WTC11 (cell line): ENCODE results near the gene PRKAR1B. TPM values are rescaled to one million over a fixed set of nuclear protein-coding genes. Genes with fewer than 3 reads are reported as not detected.

ENCODE experiments used
- ATAC-seq: fragments of 200-7000 bp; cut with Tn5 transposase; 2 replicates; pipeline ENCODE4 v1.10.0; 2021; ENCODE audit warnings: mild to moderate bottlenecking, moderate library complexity
- CTCF ChIA-PET: fragments of 300-600 bp; sonication (Branson Sonifier 250); formaldehyde crosslinking; loops from one replicate; lab custom pipeline; 2021; ENCODE audit warnings: antibody characterized with exemption; lab: Charles Lee
- POLR2A ChIA-PET: fragments of 350-600 bp; sonication (Branson Sonifier 250); formaldehyde crosslinking; loops from one replicate; lab custom pipeline; 2021; ENCODE audit warnings: antibody characterized with exemption; lab: Charles Lee
- DNase-seq: peaks from one replicate; pipeline ENCODE4 v3.0.0; 2021; ENCODE audit warnings: low spot score
- H3K27ac Mint-ChIP-seq: 2 replicates; pipeline ENCODE4 v1.8.0; 2021; ENCODE audit warnings: mixed read lengths
- H3K27me3 Mint-ChIP-seq: 2 replicates; pipeline ENCODE4 v1.8.0; 2021; ENCODE audit warnings: low read depth, mild to moderate bottlenecking, moderate library complexity, mixed read lengths
- H3K36me3 Mint-ChIP-seq: 2 replicates; pipeline ENCODE4 v1.8.0; 2021; ENCODE audit warnings: mixed read lengths
- H3K4me1 Mint-ChIP-seq: 2 replicates; pipeline ENCODE4 v1.8.0; 2022; ENCODE audit warnings: mixed read lengths
- H3K4me3 Mint-ChIP-seq: 2 replicates; pipeline ENCODE4 v1.8.0; 2021; ENCODE audit warnings: mild to moderate bottlenecking, moderate library complexity, mixed read lengths
- H3K9me3 Mint-ChIP-seq: 2 replicates; pipeline ENCODE4 v1.8.0; 2021; ENCODE audit warnings: mixed read lengths
- CBFB ChIP-seq: sonication (generic); formaldehyde crosslinking; IDR thresholded peaks from 2 replicates; pipeline ENCODE4 v1.8.1; 2022; ENCODE audit warnings: mild to moderate bottlenecking, low read depth, missing genetic modification reagents
- EMX1 ChIP-seq: fragments of 250-450 bp; sonication (Bioruptor Pico); IDR thresholded peaks from 2 replicates; pipeline ENCODE4 v1.8.0; 2021; ENCODE audit warnings: mild to moderate bottlenecking
- HMGA2 ChIP-seq: fragments of 250-450 bp; sonication (Bioruptor Pico); IDR thresholded peaks from 2 replicates; pipeline ENCODE4 v1.4.0; 2021; ENCODE audit warnings: mild to moderate bottlenecking, moderate library complexity
- NFYB ChIP-seq: sonication (generic); formaldehyde crosslinking; conservative IDR thresholded peaks from 2 replicates; pipeline ENCODE4 v1.8.0; 2022; ENCODE audit warnings: low read depth, missing genetic modification reagents
- NR1H2 ChIP-seq: sonication (generic); formaldehyde crosslinking; IDR thresholded peaks from 2 replicates; pipeline ENCODE4 v1.9.0; 2021; ENCODE audit warnings: mild to moderate bottlenecking, moderate library complexity, missing genetic modification reagents
- TP53 ChIP-seq: sonication (generic); formaldehyde crosslinking; IDR thresholded peaks from 2 replicates; pipeline ENCODE4 v1.8.1; 2023; ENCODE audit warnings: mild to moderate bottlenecking, missing genetic modification reagents
- ZBTB21 ChIP-seq: sonication (generic); formaldehyde crosslinking; IDR thresholded peaks from 2 replicates; pipeline ENCODE4 v1.8.1; 2023; ENCODE audit warnings: mild to moderate bottlenecking, missing genetic modification reagents, borderline replicate concordance
- ZNF232 ChIP-seq: sonication (generic); formaldehyde crosslinking; IDR thresholded peaks from 2 replicates; pipeline ENCODE4 v1.8.0; 2022; ENCODE audit warnings: mild to moderate bottlenecking, missing genetic modification reagents
- ZNF263 ChIP-seq: sonication (generic); formaldehyde crosslinking; IDR thresholded peaks from 2 replicates; pipeline ENCODE4 v1.8.1; 2022; ENCODE audit warnings: low read depth, mild to moderate bottlenecking, moderate library complexity, missing genetic modification reagents
- total RNA-seq: library from RNA; stranded (reverse); gene quantifications from 3 replicates; pipeline ENCODE4 v1.2.3, GENCODE V29; 2021
- TF ChIP-seq, protein P1 (sequence below): sonication (generic); formaldehyde crosslinking; IDR thresholded peaks from 2 replicates; pipeline ENCODE4 v1.8.1; 2022; ENCODE audit warnings: mild to moderate bottlenecking, missing genetic modification reagents, moderate library complexity, borderline replicate concordance
- TF ChIP-seq, protein P2 (sequence below): fragments of 200-600 bp; IDR thresholded peaks from 2 replicates; pipeline ENCODE4 v1.8.0; 2022; ENCODE audit warnings: antibody characterized with exemption
- TF ChIP-seq, protein P3 (sequence below): sonication (generic); formaldehyde crosslinking; conservative IDR thresholded peaks from 2 replicates; pipeline ENCODE4 v1.8.1; 2022; ENCODE audit warnings: mild to moderate bottlenecking, missing genetic modification reagents

Gene PRKAR1B
- total RNA-seq, 1 experiment from 2014 or later = 43.6 TPM

DNA sequence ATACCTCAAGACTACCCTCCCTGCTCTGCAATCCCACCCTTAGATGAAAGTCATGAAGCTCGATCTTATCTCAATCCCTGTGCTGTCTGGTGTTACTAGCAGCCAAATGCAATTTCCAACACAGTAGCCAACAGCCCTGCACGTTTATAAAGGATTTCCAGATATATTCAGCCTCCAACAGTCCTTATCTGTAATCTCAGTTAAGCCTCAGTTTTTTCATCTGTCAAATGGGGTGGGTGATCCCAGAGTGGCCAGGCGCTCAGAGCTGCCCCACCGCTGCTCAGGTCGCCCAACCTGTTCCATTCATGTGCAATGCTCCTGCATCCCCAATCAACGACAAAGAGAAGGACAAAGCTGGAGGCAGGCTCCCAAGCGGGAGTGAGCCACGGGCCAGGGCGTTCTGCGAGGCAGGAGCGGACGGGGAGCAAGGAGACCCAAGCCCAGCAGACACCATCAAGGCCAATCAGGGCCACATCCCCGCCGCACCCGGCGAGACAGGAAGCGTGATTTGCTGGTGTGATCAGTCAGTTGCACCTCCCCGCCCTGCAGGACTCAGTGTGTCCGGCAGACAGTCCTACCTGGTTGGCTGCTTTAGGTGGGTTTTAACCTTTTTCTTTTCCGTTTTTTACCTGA lies 227.1 kb downstream of the PRKAR1B start:
- Mint-ChIP-seq H3K27ac (0 out of 2 replicates have a peak overlapping the region, but pooled peaks have one; percentile 15), H3K9me3 (no peaks in the 10 kb centered on the region), H3K27me3 (no peaks in the 10 kb centered on the region), H3K4me1 (peaks cover 23% of the 10 kb centered on the region), H3K36me3 (peaks cover 53% of the 10 kb centered on the region), H3K4me3 (no peak overlapping the region)
- TF ChIP-seq, protein P1, sequence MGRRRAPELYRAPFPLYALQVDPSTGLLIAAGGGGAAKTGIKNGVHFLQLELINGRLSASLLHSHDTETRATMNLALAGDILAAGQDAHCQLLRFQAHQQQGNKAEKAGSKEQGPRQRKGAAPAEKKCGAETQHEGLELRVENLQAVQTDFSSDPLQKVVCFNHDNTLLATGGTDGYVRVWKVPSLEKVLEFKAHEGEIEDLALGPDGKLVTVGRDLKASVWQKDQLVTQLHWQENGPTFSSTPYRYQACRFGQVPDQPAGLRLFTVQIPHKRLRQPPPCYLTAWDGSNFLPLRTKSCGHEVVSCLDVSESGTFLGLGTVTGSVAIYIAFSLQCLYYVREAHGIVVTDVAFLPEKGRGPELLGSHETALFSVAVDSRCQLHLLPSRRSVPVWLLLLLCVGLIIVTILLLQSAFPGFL (CRISPR knock-in tag) = no peak
- TF ChIP-seq NFYB (CRISPR knock-in tag) (no peak), CBFB (CRISPR knock-in tag) (no peak), NR1H2 (CRISPR knock-in tag) (no peak), ZNF232 (CRISPR knock-in tag) (no peak), HMGA2 (no peak), TP53 (CRISPR knock-in tag) (no peak), ZNF263 (CRISPR knock-in tag) (no peak), EMX1 (CRISPR knock-in tag) (no peak), ZBTB21 (CRISPR knock-in tag) (no peak)
- TF ChIP-seq, protein P2, sequence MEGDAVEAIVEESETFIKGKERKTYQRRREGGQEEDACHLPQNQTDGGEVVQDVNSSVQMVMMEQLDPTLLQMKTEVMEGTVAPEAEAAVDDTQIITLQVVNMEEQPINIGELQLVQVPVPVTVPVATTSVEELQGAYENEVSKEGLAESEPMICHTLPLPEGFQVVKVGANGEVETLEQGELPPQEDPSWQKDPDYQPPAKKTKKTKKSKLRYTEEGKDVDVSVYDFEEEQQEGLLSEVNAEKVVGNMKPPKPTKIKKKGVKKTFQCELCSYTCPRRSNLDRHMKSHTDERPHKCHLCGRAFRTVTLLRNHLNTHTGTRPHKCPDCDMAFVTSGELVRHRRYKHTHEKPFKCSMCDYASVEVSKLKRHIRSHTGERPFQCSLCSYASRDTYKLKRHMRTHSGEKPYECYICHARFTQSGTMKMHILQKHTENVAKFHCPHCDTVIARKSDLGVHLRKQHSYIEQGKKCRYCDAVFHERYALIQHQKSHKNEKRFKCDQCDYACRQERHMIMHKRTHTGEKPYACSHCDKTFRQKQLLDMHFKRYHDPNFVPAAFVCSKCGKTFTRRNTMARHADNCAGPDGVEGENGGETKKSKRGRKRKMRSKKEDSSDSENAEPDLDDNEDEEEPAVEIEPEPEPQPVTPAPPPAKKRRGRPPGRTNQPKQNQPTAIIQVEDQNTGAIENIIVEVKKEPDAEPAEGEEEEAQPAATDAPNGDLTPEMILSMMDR = no peak
- TF ChIP-seq, protein P3, sequence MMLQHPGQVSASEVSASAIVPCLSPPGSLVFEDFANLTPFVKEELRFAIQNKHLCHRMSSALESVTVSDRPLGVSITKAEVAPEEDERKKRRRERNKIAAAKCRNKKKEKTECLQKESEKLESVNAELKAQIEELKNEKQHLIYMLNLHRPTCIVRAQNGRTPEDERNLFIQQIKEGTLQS (CRISPR knock-in tag) = no peak
- ChIA-PET CTCF (interaction anchor here (0.5 kb wide), 1 partner anchor 668 kb away, joined by 3 read pairs; no protein-coding TSS in a partner anchor), POLR2A (no interaction called here)
- no peak for ATAC-seq
- no peak for DNase-seq

Other genes starting within 250 kb of the PRKAR1B start
- gene PDGFA, start 207.4 kb downstream of the PRKAR1B start, total RNA-seq = 114 to 131 TPM (median 129 TPM) in 3 replicates
- 55.5 to 62.2 TPM (median 56.0 TPM) in 3 replicates for gene DNAAF5, start 582 bp downstream of the PRKAR1B start, total RNA-seq
- gene SUN1, start 105.2 kb upstream of the PRKAR1B start, total RNA-seq = 149 to 158 TPM (median 156 TPM) in 3 replicates
- 73.0 to 82.0 TPM (median 73.4 TPM) in 3 replicates for gene GET4, start 149.3 kb upstream of the PRKAR1B start, total RNA-seq
- 4.3 to 7.2 TPM (median 4.5 TPM) in 3 replicates for gene ADAP1, start 227.4 kb upstream of the PRKAR1B start, total RNA-seq
- gene COX19, start 248.3 kb upstream of the PRKAR1B start, total RNA-seq = 10.2 to 13.2 TPM (median 10.4 TPM) in 3 replicates